Nephron (organoid): ENCODE results near the gene SDF4.

ENCODE experiments used
- H3K27ac Mint-ChIP-seq, 3 experiments: 2 replicates each; pipeline ENCODE4 v1.8.0; 2020; ENCODE audit warnings: mixed read lengths in 3 of 3, mild to moderate bottlenecking in 2 of 3, moderate library complexity in 1 of 3
- H3K27me3 Mint-ChIP-seq: 2 replicates; pipeline ENCODE4 v1.8.0; 2021; ENCODE audit warnings: low read depth, mild to moderate bottlenecking, moderate library complexity, mixed read lengths
- H3K36me3 Mint-ChIP-seq: 2 replicates; pipeline ENCODE4 v1.8.0; 2020; ENCODE audit warnings: low read depth, mixed read lengths
- H3K4me1 Mint-ChIP-seq: 2 replicates; pipeline ENCODE4 v1.8.0; 2020; ENCODE audit warnings: mixed read lengths
- H3K4me3 Mint-ChIP-seq, 3 experiments: 2 replicates each; pipeline ENCODE4 v1.8.0; 2020; ENCODE audit warnings: mild to moderate bottlenecking in 3 of 3, mixed read lengths in 3 of 3, moderate library complexity in 2 of 3
- H3K9me3 Mint-ChIP-seq: 2 replicates; pipeline ENCODE4 v1.8.0; 2020; ENCODE audit warnings: mixed read lengths
- TF ChIP-seq, protein P1 (sequence below), 3 experiments: fragments of 200-600 bp; sonication (generic); IDR thresholded peaks; one replicate each; pipeline ENCODE4 v1.5.0; 2021; ENCODE audit warnings: antibody characterized with exemption in 3 of 3; ENCODE audit not compliant: unreplicated experiment in 3 of 3

Gene SDF4

DNA sequence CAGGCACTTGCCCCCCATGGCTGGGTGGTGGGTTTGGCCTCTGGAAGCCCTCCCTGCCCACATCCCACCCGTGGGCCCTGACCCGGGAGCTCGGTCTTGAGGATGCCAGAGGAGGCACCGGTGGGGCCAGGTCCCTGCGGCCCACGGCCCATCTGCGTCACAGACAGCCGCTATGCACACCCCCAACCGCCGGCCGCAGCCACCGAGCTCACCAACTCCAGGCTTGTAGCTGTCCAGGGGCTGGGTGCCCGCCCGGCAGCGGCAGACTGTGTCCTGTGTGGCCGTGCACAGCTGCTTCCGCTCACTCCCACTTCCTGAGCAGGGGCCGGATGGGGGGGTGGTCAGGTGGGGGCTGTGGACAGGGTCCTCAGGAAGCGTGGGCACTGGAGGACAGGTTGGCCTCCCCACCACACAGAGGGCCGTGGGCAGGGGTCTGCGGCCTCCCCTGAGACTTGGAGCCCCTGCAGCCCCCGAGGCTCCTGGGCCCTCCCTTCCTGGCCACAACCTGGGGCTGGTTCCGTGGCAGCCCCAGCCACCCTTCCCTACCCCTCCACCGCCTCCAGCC lies 18.9 kb downstream of the SDF4 start:
- Mint-ChIP-seq H3K4me3 (no peak overlapping the region), H3K36me3 (peaks cover 5% of the 10 kb centered on the region), H3K4me1 (peaks cover 7% of the 10 kb centered on the region), H3K27ac (no peak overlapping the region), H3K9me3 (no peaks in the 10 kb centered on the region), H3K27me3 (peaks cover 6% of the 10 kb centered on the region)
- TF ChIP-seq, protein P1, sequence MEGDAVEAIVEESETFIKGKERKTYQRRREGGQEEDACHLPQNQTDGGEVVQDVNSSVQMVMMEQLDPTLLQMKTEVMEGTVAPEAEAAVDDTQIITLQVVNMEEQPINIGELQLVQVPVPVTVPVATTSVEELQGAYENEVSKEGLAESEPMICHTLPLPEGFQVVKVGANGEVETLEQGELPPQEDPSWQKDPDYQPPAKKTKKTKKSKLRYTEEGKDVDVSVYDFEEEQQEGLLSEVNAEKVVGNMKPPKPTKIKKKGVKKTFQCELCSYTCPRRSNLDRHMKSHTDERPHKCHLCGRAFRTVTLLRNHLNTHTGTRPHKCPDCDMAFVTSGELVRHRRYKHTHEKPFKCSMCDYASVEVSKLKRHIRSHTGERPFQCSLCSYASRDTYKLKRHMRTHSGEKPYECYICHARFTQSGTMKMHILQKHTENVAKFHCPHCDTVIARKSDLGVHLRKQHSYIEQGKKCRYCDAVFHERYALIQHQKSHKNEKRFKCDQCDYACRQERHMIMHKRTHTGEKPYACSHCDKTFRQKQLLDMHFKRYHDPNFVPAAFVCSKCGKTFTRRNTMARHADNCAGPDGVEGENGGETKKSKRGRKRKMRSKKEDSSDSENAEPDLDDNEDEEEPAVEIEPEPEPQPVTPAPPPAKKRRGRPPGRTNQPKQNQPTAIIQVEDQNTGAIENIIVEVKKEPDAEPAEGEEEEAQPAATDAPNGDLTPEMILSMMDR (IDR thresholded peaks at IDR 0.05; ENCODE audit: unreplicated experiment in 3 of 3), result no peak

GRCh38 chr1:1211541-1212441 lies 20.0 kb downstream of the SDF4 start:
- H3K27me3 Mint-ChIP-seq, result peaks cover 9% of the 10 kb centered on the region
- H3K27ac Mint-ChIP-seq, result no peak overlapping the region
- peaks cover 4% of the 10 kb centered on the region for H3K36me3 Mint-ChIP-seq
- H3K4me1 Mint-ChIP-seq, result peaks cover 9% of the 10 kb centered on the region
- H3K9me3 Mint-ChIP-seq, result no peaks in the 10 kb centered on the region
- TF ChIP-seq, protein P1 (IDR thresholded peaks at IDR 0.05; ENCODE audit: unreplicated experiment in 3 of 3), result no peak
- H3K4me3 Mint-ChIP-seq, result no peak overlapping the region

- no peak overlapping the region for H3K27ac Mint-ChIP-seq
- no peak overlapping the region for H3K4me3 Mint-ChIP-seq
- TF ChIP-seq, protein P1 (IDR thresholded peaks at IDR 0.05; ENCODE audit: unreplicated experiment in 3 of 3), result no peak
- H3K4me1 Mint-ChIP-seq, result peaks cover 9% of the 10 kb centered on the region
- H3K27me3 Mint-ChIP-seq, result peaks cover 14% of the 10 kb centered on the region
- H3K36me3 Mint-ChIP-seq, result no peaks in the 10 kb centered on the region
- no peaks in the 10 kb centered on the region for H3K9me3 Mint-ChIP-seq
These were observed 20.9 kb downstream of the SDF4 start for GRCh38 chr1:1210726-1211540.

DNA sequence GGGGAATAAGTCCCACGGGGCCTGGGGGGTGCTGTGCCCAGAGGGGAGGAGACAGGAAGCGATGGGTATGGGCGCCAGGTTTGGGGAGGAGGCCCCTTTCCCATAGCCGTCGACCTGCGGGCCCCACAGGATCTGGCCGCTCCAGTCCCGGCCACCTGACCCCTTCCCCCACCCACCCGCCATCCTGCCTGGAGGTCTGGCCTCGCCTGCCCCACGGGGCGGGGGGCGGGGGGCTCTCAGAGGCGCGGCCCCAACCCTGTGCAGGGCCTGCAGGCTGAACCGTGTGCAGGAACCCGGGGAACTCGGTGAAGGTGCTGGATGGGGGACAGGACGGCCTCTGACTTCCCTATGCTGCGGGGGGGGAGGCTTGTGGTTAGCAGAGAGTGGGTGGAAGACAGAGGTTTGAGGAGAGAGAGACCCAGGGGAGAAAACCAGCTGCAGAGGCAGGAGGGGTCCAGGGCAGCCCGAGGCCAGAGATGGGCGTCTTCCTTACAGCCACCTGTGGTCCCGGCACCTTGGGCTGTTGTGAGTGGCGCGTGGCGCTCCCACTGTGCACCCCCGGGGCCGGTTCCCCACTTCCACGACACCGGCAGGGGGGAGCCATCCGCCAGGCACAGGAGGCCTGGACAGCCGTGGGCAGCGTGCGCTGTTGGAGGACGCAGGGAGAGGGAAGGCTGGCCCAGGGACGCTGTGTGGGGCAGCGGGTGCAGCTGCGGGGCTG lies 22.9 kb downstream of the SDF4 start:
- no peak overlapping the region for H3K4me3 Mint-ChIP-seq
- H3K36me3 Mint-ChIP-seq, result no peaks in the 10 kb centered on the region
- H3K27me3 Mint-ChIP-seq, result peaks cover 14% of the 10 kb centered on the region
- H3K4me1 Mint-ChIP-seq, result peaks cover 9% of the 10 kb centered on the region
- TF ChIP-seq, protein P1 (IDR thresholded peaks at IDR 0.05; ENCODE audit: unreplicated experiment in 3 of 3), result no peak
- no peak overlapping the region for H3K27ac Mint-ChIP-seq
- H3K9me3 Mint-ChIP-seq, result no peaks in the 10 kb centered on the region

GRCh38 chr1:1207571-1207892 lies 24.3 kb downstream of the SDF4 start:
- TF ChIP-seq, protein P1 (IDR thresholded peaks at IDR 0.05; ENCODE audit: unreplicated experiment in 3 of 3), result no peak
- Mint-ChIP-seq H3K4me3 (no peak overlapping the region), H3K9me3 (no peaks in the 10 kb centered on the region), H3K27ac (no peak overlapping the region), H3K36me3 (no peaks in the 10 kb centered on the region), H3K4me1 (peaks cover 9% of the 10 kb centered on the region), H3K27me3 (peaks cover 14% of the 10 kb centered on the region)
